HG03045 (cell line): ENCODE data around the gene RHOV.
A peak's percentile ranks its signal among the peaks of the same experiment; 100 is the strongest.

Experiments used
- ATAC-seq: cut with Tn5 transposase; IDR thresholded peaks from one replicate; pipeline ENCODE4 v1.9.1; 2021; ENCODE audit warnings: mild to moderate bottlenecking, moderate library complexity; ENCODE audit not compliant: unreplicated experiment

Gene RHOV

GRCh38 chr15:40906091-40906990 lies 32.3 kb upstream of the RHOV start:
- ATAC-seq, result peak; percentile 65

- no peak for ATAC-seq
These were observed 30.6 kb upstream of the RHOV start for GRCh38 chr15:40904552-40905201.

GRCh38 chr15:40902605-40903561 lies 28.8 kb upstream of the RHOV start:
- ATAC-seq, result no peak

GRCh38 chr15:40901053-40901443 lies 27.0 kb upstream of the RHOV start:
- ATAC-seq, result no peak

- no peak for ATAC-seq
These were observed 26.4 kb upstream of the RHOV start for GRCh38 chr15:40900256-40901052.

GRCh38 chr15:40899536-40900207 lies 25.6 kb upstream of the RHOV start:
- ATAC-seq, result no peak

- ATAC-seq, result peak; percentile 25
These were observed 20.8 kb upstream of the RHOV start for GRCh38 chr15:40894681-40895448.

GRCh38 chr15:40893733-40894680 lies 20.0 kb upstream of the RHOV start, which contains the start of gene VPS18:
Gene VPS18 (plus strand): TSS chr15:40894450. CDS start chr15:40894769, 319 bp downstream.
- ATAC-seq, result peak; percentile 86

- ATAC-seq, result no peak
These were observed 19.1 kb upstream of the RHOV start for GRCh38 chr15:40893019-40893670.

GRCh38 chr15:40892447-40893012 lies 18.5 kb upstream of the RHOV start:
- ATAC-seq, result no peak

GRCh38 chr15:40891810-40892446 lies 17.9 kb upstream of the RHOV start:
- no peak for ATAC-seq

GRCh38 chr15:40891138-40891537 lies 17.1 kb upstream of the RHOV start:
- no peak for ATAC-seq

- ATAC-seq, result no peak
These were observed 15.1 kb upstream of the RHOV start for GRCh38 chr15:40889112-40889511.

- ATAC-seq, result no peak
These were observed 12.6 kb upstream of the RHOV start for GRCh38 chr15:40886586-40886985.

GRCh38 chr15:40881351-40881750 lies 7.3 kb upstream of the RHOV start:
- ATAC-seq, result no peak

- ATAC-seq, result no peak
These were observed 5.6 kb upstream of the RHOV start for GRCh38 chr15:40879609-40880008.
